SH-SY5Y (cell line): Measurements from ENCODE around the gene ACOT4.

Experiments
- GATA2 ChIP-seq: IDR thresholded peaks from 2 replicates; pipeline ENCODE4 v1.6.1; 2011; ENCODE audit warnings: mild to moderate bottlenecking, low read depth, low read length
- GATA3 ChIP-seq: IDR thresholded peaks from 2 replicates; pipeline ENCODE4 v1.6.1; 2011; ENCODE audit warnings: low read depth, mild to moderate bottlenecking, low read length, moderate library complexity

- TF ChIP-seq GATA2 (no peak), GATA3 (no peak)
Observed at GRCh38 chr14:73616831-73617230, 25.2 kb downstream of the ACOT4 start.
